Measurements from ENCODE around the gene SUCLG2. TPM values are rescaled to one million over a fixed set of nuclear protein-coding genes. Genes with fewer than 3 reads are reported as not detected.

SUCLG2 gene
- total RNA-seq, 1 experiment from 2014 or later = 38.5 TPM

GRCh38 chr3:67509471-67510075, 144.8 kb downstream of the SUCLG2 start:
- Histone ChIP-seq H2BK15ac (ENCODE audit: low read depth, low read length) (no peak overlapping the region), H4K91ac (ENCODE audit: insufficient read length, low read depth, low read length) (no peak overlapping the region), H2BK20ac (ENCODE audit: low read depth, low read length, poor library complexity, severe bottlenecking) (no peak overlapping the region), H3K79me1 (ENCODE audit: insufficient read depth, low read depth, low read length, poor library complexity, severe bottlenecking) (no peaks in the 10 kb centered on the region), H3K14ac (ENCODE audit: insufficient read depth, low read length) (no peak overlapping the region), H3K9ac (ENCODE audit: extremely low read depth, insufficient read length, low read length) (no peak overlapping the region), H3K27me3 (ENCODE audit: insufficient read depth, low read length) (no peaks in the 10 kb centered on the region), H3K4me2 (ENCODE audit: insufficient read depth, insufficient read length, low read length) (no peak overlapping the region), H3K4me1 (ENCODE audit: insufficient read depth, low read length) (no peaks in the 10 kb centered on the region), H3K18ac (ENCODE audit: insufficient read length, low read depth, low read length) (no peak overlapping the region), H3K4ac (ENCODE audit: low read depth, low read length) (no peak overlapping the region), H3K23me2 (ENCODE audit: insufficient read length, low read depth, low read length, poor library complexity, severe bottlenecking) (no peaks in the 10 kb centered on the region), H2AFZ (ENCODE audit: low read length) (no peak overlapping the region), H2BK120ac (ENCODE audit: low read depth, low read length, poor library complexity, severe bottlenecking) (no peak overlapping the region), H2BK12ac (ENCODE audit: insufficient read length, low read depth, low read length) (no peak overlapping the region), H3K27ac (ENCODE audit: insufficient read length, low read depth, low read length) (no peak overlapping the region), H3K79me2 (ENCODE audit: insufficient read depth, low read length) (no peaks in the 10 kb centered on the region), H2AK5ac (ENCODE audit: insufficient read length, low read length) (no peak overlapping the region), H4K20me1 (ENCODE audit: control insufficient read depth, insufficient read depth, insufficient read length) (no peaks in the 10 kb centered on the region), H3T11ph (ENCODE audit: low read length) (no peak overlapping the region), H2BK5ac (ENCODE audit: insufficient read length, low read length) (no peak overlapping the region), H3K23ac (ENCODE audit: insufficient read length, low read depth, low read length) (no peak overlapping the region), H4K8ac (replicated peaks; ENCODE audit: insufficient read length, low read depth, low read length) (no peak overlapping the region), H4K5ac (ENCODE audit: insufficient read length, low read depth, low read length) (no peak overlapping the region), H3K56ac (ENCODE audit: insufficient read length, low read depth, low read length) (no peak overlapping the region), H3K9me3 (ENCODE audit: control insufficient read depth, low read depth, low read length) (no peaks in the 10 kb centered on the region)
- Mint-ChIP-seq H3K4me3 (no peak overlapping the region), H3K9me3 (no peaks in the 10 kb centered on the region), H3K27me3 (ENCODE audit: low read depth) (no peaks in the 10 kb centered on the region), H3K27ac (0 out of 7 replicates have a peak overlapping the region, but pooled peaks of 1 of the 3 experiments have one; percentile 5), H3K36me3 (ENCODE audit: insufficient read depth in 1 of 3, low read depth in 3 of 3) (no peaks in the 10 kb centered on the region; a peak in 3 of 7 replicates), H3K4me1 (0 out of 4 replicates have a peak, but pooled peaks cover 4% of the 10 kb centered on the region in 2 experiments)
- DNase-seq = peak; percentile 26
- TF ChIP-seq, protein P1, sequence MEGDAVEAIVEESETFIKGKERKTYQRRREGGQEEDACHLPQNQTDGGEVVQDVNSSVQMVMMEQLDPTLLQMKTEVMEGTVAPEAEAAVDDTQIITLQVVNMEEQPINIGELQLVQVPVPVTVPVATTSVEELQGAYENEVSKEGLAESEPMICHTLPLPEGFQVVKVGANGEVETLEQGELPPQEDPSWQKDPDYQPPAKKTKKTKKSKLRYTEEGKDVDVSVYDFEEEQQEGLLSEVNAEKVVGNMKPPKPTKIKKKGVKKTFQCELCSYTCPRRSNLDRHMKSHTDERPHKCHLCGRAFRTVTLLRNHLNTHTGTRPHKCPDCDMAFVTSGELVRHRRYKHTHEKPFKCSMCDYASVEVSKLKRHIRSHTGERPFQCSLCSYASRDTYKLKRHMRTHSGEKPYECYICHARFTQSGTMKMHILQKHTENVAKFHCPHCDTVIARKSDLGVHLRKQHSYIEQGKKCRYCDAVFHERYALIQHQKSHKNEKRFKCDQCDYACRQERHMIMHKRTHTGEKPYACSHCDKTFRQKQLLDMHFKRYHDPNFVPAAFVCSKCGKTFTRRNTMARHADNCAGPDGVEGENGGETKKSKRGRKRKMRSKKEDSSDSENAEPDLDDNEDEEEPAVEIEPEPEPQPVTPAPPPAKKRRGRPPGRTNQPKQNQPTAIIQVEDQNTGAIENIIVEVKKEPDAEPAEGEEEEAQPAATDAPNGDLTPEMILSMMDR (conservative IDR thresholded peaks at IDR 0.05) = no peak
- no CpG with 5 or more reads among the region's 4 CpGs for WGBS (ENCODE audit: extremely low coverage, insufficient read length, low lambda C conversion rate)

Data from H9 (cell line).